ENCODE measurements around the gene TCERG1L.

- no peak for TF ChIP-seq CTCF (conservative IDR thresholded peaks at IDR 0.05; ENCODE audit: low read length)
- no peak for TF ChIP-seq EZH2phosphoT487 (IDR thresholded peaks at IDR 0.05; ENCODE audit: borderline replicate concordance)
Measured at GRCh38 chr10:131273476-131273875, 38.0 kb downstream of the TCERG1L start.
